Activated B cell treated with CpG ODN at 0.5 μM for 24 hours (primary cell): ENCODE results near the gene LAG3. TPM values are rescaled to one million over a fixed set of nuclear protein-coding genes. Genes with fewer than 3 reads are reported as not detected.

Experiments
- ATAC-seq: fragments of 200-7000 bp; cut with Tn5 transposase; one replicate; pipeline ENCODE4 v1.10.0; 2021; ENCODE audit warnings: low read depth, mild to moderate bottlenecking, moderate library complexity
- CTCF ChIA-PET: fragments of 350-600 bp; sonication (Branson Sonifier 250); formaldehyde crosslinking; loops from one replicate; lab custom pipeline; 2021; ENCODE audit warnings: antibody characterized with exemption; lab: Charles Lee
- POLR2A ChIA-PET: fragments of 350-600 bp; sonication (Branson Sonifier 250); formaldehyde crosslinking; loops from one replicate; lab custom pipeline; 2021; ENCODE audit warnings: antibody characterized with exemption; lab: Charles Lee
- DNase-seq: peaks from one replicate; pipeline ENCODE4 v3.0.0; 2022
- H3K27ac Mint-ChIP-seq: one replicate; pipeline ENCODE4 v1.8.0; 2020; ENCODE audit warnings: mixed read lengths
- H3K27me3 Mint-ChIP-seq: one replicate; pipeline ENCODE4 v1.8.0; 2021; ENCODE audit warnings: mixed read lengths
- H3K36me3 Mint-ChIP-seq: one replicate; pipeline ENCODE4 v1.8.0; 2021; ENCODE audit warnings: low read depth, mixed read lengths
- H3K4me1 Mint-ChIP-seq: one replicate; pipeline ENCODE4 v1.8.0; 2021; ENCODE audit warnings: mixed read lengths
- H3K4me3 Mint-ChIP-seq: one replicate; pipeline ENCODE4 v1.8.0; 2020; ENCODE audit warnings: mild to moderate bottlenecking, mixed read lengths
- H3K9me3 Mint-ChIP-seq: one replicate; pipeline ENCODE4 v1.8.0; 2020; ENCODE audit warnings: mixed read lengths
- intact Hi-C: fragments of 100-400 bp; cut with micrococcal nuclease; formaldehyde crosslinking; loops from one replicate; pipeline ENCODE4 v1.15.1; 2024
- total RNA-seq: library from RNA; stranded (reverse); gene quantifications from 2 replicates; pipeline ENCODE4 v1.2.3, GENCODE V29; 2022
- TF ChIP-seq, protein P1 (sequence below): fragments of 200-600 bp; IDR thresholded peaks from one replicate; pipeline ENCODE4 v1.8.0; 2022; ENCODE audit warnings: antibody characterized with exemption, mild to moderate bottlenecking

The LAG3 gene
- 0.12 TPM in 1 of 2 replicates, not detected in the other for total RNA-seq

DNA sequence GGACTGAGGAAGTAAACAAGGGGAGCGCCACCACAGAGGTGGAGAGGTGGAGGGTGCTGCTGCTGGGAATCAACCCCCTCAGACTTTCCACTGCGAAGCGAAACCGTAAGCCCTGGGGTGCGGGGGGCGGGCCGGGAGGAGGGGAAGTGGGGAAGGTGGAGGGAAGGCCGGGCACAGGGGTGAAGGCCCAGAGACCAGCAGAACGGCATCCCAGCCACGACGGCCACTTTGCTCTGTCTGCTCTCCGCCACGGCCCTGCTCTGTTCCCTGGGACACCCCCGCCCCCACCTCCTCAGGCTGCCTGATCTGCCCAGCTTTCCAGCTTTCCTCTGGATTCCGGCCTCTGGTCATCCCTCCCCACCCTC lies at the start of gene LAG3:
Gene LAG3, plus strand, starts transcription at position 190 of the 365 bp plus-strand sequence. CDS start 333 bp downstream, outside the sequence.
- CTCF ChIA-PET, result interaction anchor here (1.4 kb wide), 1 partner anchor 19 kb away, joined by 3 read pairs; the partner anchor contains the start of gene MLF2

DNA sequence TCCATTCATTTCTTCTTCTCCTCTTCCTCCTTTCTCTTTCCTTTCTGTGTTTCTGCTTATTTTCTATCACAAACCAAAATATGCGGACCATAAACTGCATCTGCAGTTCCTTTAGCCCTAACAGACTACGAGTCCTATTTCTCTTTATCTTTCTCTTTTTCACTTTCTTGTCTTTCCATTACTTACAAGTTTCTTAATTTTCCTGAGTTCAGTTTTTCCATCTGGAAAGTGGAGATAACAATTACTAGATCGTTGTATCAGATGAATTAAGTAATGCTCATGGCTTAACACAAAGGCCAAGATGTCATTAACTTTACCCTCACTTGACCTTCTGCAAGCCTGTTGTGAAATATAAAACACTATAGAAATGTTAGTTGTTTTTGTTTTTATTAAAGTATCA lies 49.5 kb upstream of the LAG3 start:
- Mint-ChIP-seq H3K27me3 (no peaks in the 10 kb centered on the region), H3K36me3 (peaks cover 17% of the 10 kb centered on the region), H3K4me3 (no peak overlapping the region), H3K9me3 (no peaks in the 10 kb centered on the region), H3K4me1 (peaks cover 19% of the 10 kb centered on the region), H3K27ac (no peak overlapping the region)
- ChIA-PET CTCF (interaction anchor here (0.9 to 2.6 kb wide), 5 partner anchors 23 to 44 kb away, joined by 3 to 12 read pairs (median 5); no protein-coding TSS in a partner anchor), POLR2A (interaction anchor here (0.6 to 3.8 kb wide), 15 partner anchors 14 to 248 kb away, joined by 3 to 232 read pairs (median 13); partner anchors contain the start of genes C12orf57, CDCA3, CHD4 and GAPDH)
- no peak for ATAC-seq
- DNase-seq, result no peak
- intact Hi-C loops, result loop anchor here (1.0 to 2.0 kb wide), 2 partner anchors 14 to 466 kb away; partner anchors contain the start of gene PEX5
- TF ChIP-seq, protein P1, sequence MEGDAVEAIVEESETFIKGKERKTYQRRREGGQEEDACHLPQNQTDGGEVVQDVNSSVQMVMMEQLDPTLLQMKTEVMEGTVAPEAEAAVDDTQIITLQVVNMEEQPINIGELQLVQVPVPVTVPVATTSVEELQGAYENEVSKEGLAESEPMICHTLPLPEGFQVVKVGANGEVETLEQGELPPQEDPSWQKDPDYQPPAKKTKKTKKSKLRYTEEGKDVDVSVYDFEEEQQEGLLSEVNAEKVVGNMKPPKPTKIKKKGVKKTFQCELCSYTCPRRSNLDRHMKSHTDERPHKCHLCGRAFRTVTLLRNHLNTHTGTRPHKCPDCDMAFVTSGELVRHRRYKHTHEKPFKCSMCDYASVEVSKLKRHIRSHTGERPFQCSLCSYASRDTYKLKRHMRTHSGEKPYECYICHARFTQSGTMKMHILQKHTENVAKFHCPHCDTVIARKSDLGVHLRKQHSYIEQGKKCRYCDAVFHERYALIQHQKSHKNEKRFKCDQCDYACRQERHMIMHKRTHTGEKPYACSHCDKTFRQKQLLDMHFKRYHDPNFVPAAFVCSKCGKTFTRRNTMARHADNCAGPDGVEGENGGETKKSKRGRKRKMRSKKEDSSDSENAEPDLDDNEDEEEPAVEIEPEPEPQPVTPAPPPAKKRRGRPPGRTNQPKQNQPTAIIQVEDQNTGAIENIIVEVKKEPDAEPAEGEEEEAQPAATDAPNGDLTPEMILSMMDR, result no peak

More for the DNA sequence above, at the start of gene LAG3:
- Mint-ChIP-seq H3K9me3 (no peaks in the 10 kb centered on the region), H3K27me3 (peaks cover 73% of the 10 kb centered on the region), H3K4me1 (peaks cover 14% of the 10 kb centered on the region), H3K27ac (no peak within 1 kb of the TSS), H3K4me3 (no peak within 1 kb of the TSS), H3K36me3 (no peaks in the 10 kb centered on the region)
- TF ChIP-seq, protein P1, result no peak
- DNase-seq (no peak), ATAC-seq (peak; percentile 57)
- intact Hi-C loops, result no loop called here
- POLR2A ChIA-PET, result interaction anchor here (2.4 kb wide), 1 partner anchor 19 kb away, joined by 8 read pairs; the partner anchor contains the start of gene MLF2

DNA sequence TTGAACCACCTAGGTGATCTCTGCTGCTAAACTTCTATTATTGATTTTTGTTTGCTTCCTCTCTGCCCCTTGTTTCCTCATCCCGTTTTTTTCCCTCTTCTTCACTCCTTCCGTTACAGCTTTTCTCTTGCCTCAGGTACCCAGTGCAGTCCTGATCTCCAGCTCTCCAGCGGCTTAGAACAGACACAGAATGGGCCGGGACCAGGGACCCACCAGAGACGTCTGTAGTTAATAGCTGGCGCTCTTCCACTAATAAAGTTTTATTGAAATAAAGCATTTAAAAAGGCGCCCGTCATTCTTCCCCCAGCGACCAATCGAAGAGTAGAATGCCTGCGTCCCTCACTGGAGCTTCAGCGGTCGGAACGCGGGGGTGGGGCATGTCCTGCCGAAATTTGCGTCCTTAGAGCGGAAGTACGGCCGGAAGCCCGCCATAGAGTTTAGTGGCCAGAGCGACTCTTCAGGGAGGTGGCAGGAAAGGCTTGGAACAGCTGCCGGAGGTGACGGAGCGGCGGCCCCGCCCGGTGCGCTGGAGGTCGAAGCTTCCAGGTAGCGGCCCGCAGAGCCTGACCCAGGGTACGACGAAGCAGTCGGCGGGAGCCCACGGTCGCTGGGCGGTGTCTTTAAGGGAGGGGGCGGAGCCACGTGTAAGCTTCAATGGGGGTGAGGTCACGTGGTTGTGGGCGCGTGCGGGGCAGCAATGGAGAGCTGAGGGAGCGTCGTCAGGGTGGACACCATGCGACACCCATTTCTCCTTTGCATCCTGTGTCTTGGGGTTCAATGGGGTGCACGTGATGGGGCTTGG lies 48.5 kb upstream of the LAG3 start, which contains the start of gene COPS7A:
Gene COPS7A, plus strand, starts transcription at position 440 of the 802 bp plus-strand sequence. CDS start 611 bp downstream, outside the sequence.
- intact Hi-C loops, result loop anchor here (1.0 to 2.0 kb wide), 11 partner anchors 15 to 465 kb away; partner anchors contain the start of genes CHD4, EMG1, ING4 and MLF2
- H3K4me1 Mint-ChIP-seq, result peaks cover 19% of the 10 kb centered on the region

DNA sequence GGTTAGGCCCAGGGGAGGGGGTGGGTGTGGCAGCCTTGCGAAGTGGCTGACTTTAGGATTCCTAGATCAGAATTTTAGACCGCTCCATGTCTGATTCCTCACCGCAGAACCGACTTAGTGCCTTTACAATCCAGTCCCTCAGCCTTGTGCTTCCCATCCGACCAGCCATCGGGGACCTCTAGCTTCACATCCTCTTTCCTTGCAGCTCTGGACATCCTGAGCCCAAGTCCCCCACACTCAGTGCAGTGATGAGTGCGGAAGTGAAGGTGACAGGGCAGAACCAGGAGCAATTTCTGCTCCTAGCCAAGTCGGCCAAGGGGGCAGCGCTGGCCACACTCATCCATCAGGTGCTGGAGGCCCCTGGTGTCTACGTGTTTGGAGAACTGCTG lies 47.9 kb upstream of the LAG3 start:
- POLR2A ChIA-PET, result interaction anchor here (0.6 to 3.8 kb wide), 37 partner anchors 12 to 1242 kb away, joined by 3 to 232 read pairs (median 6); partner anchors contain the start of genes C12orf57, CDCA3, CHD4 and GAPDH
- Mint-ChIP-seq H3K36me3 (peaks cover 32% of the 10 kb centered on the region), H3K4me1 (peaks cover 19% of the 10 kb centered on the region), H3K27ac (peak overlapping the region; percentile 96), H3K27me3 (no peaks in the 10 kb centered on the region), H3K9me3 (no peaks in the 10 kb centered on the region), H3K4me3 (peak overlapping the region; percentile 89)
- ATAC-seq, result peak; percentile 22
- TF ChIP-seq, protein P1, result no peak
- CTCF ChIA-PET, result interaction anchor here (1.0 to 2.6 kb wide), 9 partner anchors 10 to 198 kb away, joined by 4 to 13 read pairs (median 4); partner anchors contain the start of genes MLF2 and ZNF384
- intact Hi-C loops, result loop anchor here (1.0 to 2.0 kb wide), 9 partner anchors 21 to 246 kb away; partner anchors contain the start of genes CHD4, EMG1, ING4 and MLF2
- no peak for DNase-seq

More for the DNA sequence above, 48.5 kb upstream of the LAG3 start, which contains the start of gene COPS7A:
- ChIA-PET POLR2A (interaction anchor here (0.6 to 3.8 kb wide), 44 partner anchors 13 to 1243 kb away, joined by 3 to 232 read pairs (median 6); partner anchors contain the start of genes C12orf57, CDCA3, CHD4 and GAPDH), CTCF (interaction anchor here (0.9 to 2.6 kb wide), 12 partner anchors 10 to 199 kb away, joined by 3 to 13 read pairs (median 4); partner anchors contain the start of genes MLF2 and ZNF384)
- TF ChIP-seq, protein P1, result no peak
- Mint-ChIP-seq H3K27me3 (no peaks in the 10 kb centered on the region), H3K4me3 (peak within 1 kb of the TSS; percentile 89), H3K9me3 (no peaks in the 10 kb centered on the region), H3K36me3 (peaks cover 26% of the 10 kb centered on the region), H3K27ac (peak within 1 kb of the TSS; percentile 96)
- ATAC-seq, result peak; percentile 93
- peak; percentile 92 for DNase-seq
